NB4 (cell line): Measurements from ENCODE around the gene KIF21A.

ENCODE experiments used
- DNase-seq: peaks from one replicate; pipeline ENCODE4 v3.0.0; 2010; ENCODE audit warnings: low read depth
- H3K4me3 ChIP-seq: one replicate; pipeline ENCODE4 v1.5.1; 2011; ENCODE audit warnings: mild to moderate bottlenecking, low read depth, low read length, moderate library complexity
- MAX ChIP-seq: IDR thresholded peaks from 2 replicates; pipeline ENCODE4 v1.6.1; 2011; ENCODE audit warnings: low read depth, low read length
- MYC ChIP-seq: IDR thresholded peaks from 2 replicates; pipeline ENCODE4 v1.6.1; 2011; ENCODE audit warnings: low read depth, low read length
- POLR2A ChIP-seq: IDR thresholded peaks from 2 replicates; pipeline ENCODE4 v1.6.1; 2011; ENCODE audit warnings: mild to moderate bottlenecking; ENCODE audit not compliant: insufficient read length; ENCODE audit errors: extremely low read depth
- TF ChIP-seq, protein P1 (sequence below): IDR thresholded peaks from one replicate; pipeline ENCODE4 v1.5.1; 2012; ENCODE audit warnings: low read depth, low read length

The KIF21A gene

DNA sequence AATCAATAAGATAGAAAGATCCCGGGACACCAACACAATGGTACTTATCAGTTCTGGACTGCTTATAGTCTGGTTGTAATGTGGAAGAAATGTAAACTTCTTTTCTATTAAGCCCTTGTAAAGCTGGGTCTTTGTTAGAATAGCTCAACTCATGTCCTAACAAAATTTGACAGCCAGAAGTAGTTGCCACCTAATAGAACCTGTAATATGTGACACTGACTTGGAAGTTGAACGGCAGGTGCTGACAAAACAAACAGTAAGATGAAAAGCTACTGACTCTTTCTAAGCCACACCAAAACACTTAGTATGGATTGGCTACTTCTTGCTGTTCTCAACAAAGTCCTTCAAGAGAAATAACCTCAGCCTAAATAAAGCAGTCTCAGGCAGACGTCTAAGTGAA is 56.6 kb downstream of the KIF21A start:
- no peak for DNase-seq
- H3K4me3 ChIP-seq = no peak overlapping the region
- no peak for TF ChIP-seq MAX
- TF ChIP-seq POLR2A = no peak
- TF ChIP-seq, protein P1, sequence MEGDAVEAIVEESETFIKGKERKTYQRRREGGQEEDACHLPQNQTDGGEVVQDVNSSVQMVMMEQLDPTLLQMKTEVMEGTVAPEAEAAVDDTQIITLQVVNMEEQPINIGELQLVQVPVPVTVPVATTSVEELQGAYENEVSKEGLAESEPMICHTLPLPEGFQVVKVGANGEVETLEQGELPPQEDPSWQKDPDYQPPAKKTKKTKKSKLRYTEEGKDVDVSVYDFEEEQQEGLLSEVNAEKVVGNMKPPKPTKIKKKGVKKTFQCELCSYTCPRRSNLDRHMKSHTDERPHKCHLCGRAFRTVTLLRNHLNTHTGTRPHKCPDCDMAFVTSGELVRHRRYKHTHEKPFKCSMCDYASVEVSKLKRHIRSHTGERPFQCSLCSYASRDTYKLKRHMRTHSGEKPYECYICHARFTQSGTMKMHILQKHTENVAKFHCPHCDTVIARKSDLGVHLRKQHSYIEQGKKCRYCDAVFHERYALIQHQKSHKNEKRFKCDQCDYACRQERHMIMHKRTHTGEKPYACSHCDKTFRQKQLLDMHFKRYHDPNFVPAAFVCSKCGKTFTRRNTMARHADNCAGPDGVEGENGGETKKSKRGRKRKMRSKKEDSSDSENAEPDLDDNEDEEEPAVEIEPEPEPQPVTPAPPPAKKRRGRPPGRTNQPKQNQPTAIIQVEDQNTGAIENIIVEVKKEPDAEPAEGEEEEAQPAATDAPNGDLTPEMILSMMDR = no peak
- TF ChIP-seq MYC = no peak

GRCh38 chr12:39383114-39383513 is 59.8 kb downstream of the KIF21A start:
- no peak for DNase-seq
- no peak for TF ChIP-seq MAX
- TF ChIP-seq, protein P1 = no peak
- no peak for TF ChIP-seq MYC
- no peak for TF ChIP-seq POLR2A
- no peak overlapping the region for H3K4me3 ChIP-seq

GRCh38 chr12:39380090-39380489 is 62.8 kb downstream of the KIF21A start:
- no peak overlapping the region for H3K4me3 ChIP-seq
- DNase-seq = no peak
- TF ChIP-seq MAX (no peak), POLR2A (no peak), MYC (no peak)
- TF ChIP-seq, protein P1 = no peak

- H3K4me3 ChIP-seq = no peak overlapping the region
- TF ChIP-seq, protein P1 = no peak
- TF ChIP-seq MAX = no peak
- no peak for TF ChIP-seq MYC
- no peak for TF ChIP-seq POLR2A
- DNase-seq = no peak
Observed at GRCh38 chr12:39378341-39378740, 64.6 kb downstream of the KIF21A start.

DNA sequence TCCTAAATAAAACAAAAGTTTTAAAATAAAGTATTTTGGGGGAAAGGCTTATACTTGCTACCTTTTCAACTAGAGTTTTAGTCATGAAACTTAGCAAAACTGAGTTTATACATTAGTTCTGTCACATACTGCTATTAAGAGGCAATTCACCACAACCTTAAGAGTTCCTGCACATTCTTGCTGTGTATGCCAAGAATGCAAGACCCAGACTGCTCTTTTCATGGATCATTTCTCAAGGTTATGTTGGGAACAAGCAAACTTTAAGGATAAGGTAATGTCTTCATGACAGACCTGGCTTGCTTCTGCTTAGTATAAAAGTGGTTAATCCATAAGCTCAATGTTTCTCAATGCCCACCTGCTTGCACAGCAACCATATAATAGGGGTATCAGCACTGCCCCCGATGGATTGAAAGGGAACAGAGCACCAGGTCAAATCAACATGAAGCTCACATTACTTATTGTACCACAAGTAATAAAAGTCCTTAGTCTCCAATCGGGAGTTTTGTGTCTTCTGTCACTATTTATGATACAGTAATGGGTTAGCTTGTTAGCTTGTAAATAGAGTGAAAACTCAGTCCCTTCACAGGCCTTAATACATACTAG is 67.6 kb downstream of the KIF21A start:
- no peak overlapping the region for H3K4me3 ChIP-seq
- TF ChIP-seq, protein P1 = peak; percentile 13
- TF ChIP-seq MYC = no peak
- DNase-seq = peak; percentile 14

- no peak overlapping the region for H3K4me3 ChIP-seq
- TF ChIP-seq MAX (0 out of 2 replicates have a peak, but pooled peaks have one; percentile 8), MYC (no peak), POLR2A (no peak)
- TF ChIP-seq, protein P1 = no peak
- DNase-seq = peak; percentile 44
Observed at GRCh38 chr12:39372929-39373328, 70.0 kb downstream of the KIF21A start.
